NCI-H526 treated with DMSO at 0.1 percent for 48 hours (cell line): ENCODE measurements around the gene PPIP5K1.
"Not testable (repeated sequence)": the region's sequence is repeated elsewhere in the genome, so short reads cannot be mapped to it uniquely, and the experiment has no call there.

Source experiments
- DNase-seq: peaks from one replicate; lab custom pipeline; 2025; lab: John Stamatoyannopoulos, UW

Gene PPIP5K1

GRCh38 chr15:43589778-43590466, at the start of gene PPIP5K1:
Gene PPIP5K1 (minus strand): TSS chr15:43590208. CDS start chr15:43584504, 5,704 bp downstream.
- DNase-seq, result not testable (repeated sequence)

- not testable (repeated sequence) for DNase-seq
These were observed 48.6 kb upstream of the PPIP5K1 start for GRCh38 chr15:43638464-43639204.

GRCh38 chr15:43626937-43627336, 36.9 kb upstream of the PPIP5K1 start:
- not testable (repeated sequence) for DNase-seq

- no peak for DNase-seq
These were observed 35.1 kb upstream of the PPIP5K1 start for GRCh38 chr15:43625106-43625505.

- not testable (repeated sequence) for DNase-seq
These were observed 32.2 kb upstream of the PPIP5K1 start for GRCh38 chr15:43622068-43622799.

GRCh38 chr15:43618700-43619099, 28.7 kb upstream of the PPIP5K1 start, which contains the start of gene STRC:
Gene STRC (minus strand): TSS chr15:43618800. CDS start chr15:43618722, 78 bp downstream.
- not testable (repeated sequence) for DNase-seq

GRCh38 chr15:43617750-43618149, 27.7 kb upstream of the PPIP5K1 start:
- not testable (repeated sequence) for DNase-seq

GRCh38 chr15:43602233-43602632, 12.2 kb upstream of the PPIP5K1 start:
- DNase-seq, result not testable (repeated sequence)

GRCh38 chr15:43600200-43600599, 10.2 kb upstream of the PPIP5K1 start:
- DNase-seq, result not testable (repeated sequence)

GRCh38 chr15:43599131-43599530, 9.1 kb upstream of the PPIP5K1 start:
- DNase-seq, result not testable (repeated sequence)

GRCh38 chr15:43593328-43594190, 3.6 kb upstream of the PPIP5K1 start, which contains the start of gene CKMT1B:
Gene CKMT1B (plus strand): TSS chr15:43594027. CDS start chr15:43594219, 192 bp downstream.
- not testable (repeated sequence) for DNase-seq

- DNase-seq, result not testable (repeated sequence)
These were observed 2.8 kb upstream of the PPIP5K1 start for GRCh38 chr15:43592841-43593240.

GRCh38 chr15:43574607-43575006, 15.4 kb downstream of the PPIP5K1 start:
- not testable (repeated sequence) for DNase-seq

GRCh38 chr15:43566615-43567014, 23.4 kb downstream of the PPIP5K1 start:
- not testable (repeated sequence) for DNase-seq

- not testable (repeated sequence) for DNase-seq
These were observed 26.2 kb downstream of the PPIP5K1 start for GRCh38 chr15:43563793-43564192.

- DNase-seq, result not testable (repeated sequence)
These were observed 27.3 kb downstream of the PPIP5K1 start for GRCh38 chr15:43562753-43563152.

- DNase-seq, result no peak
These were observed 37.0 kb downstream of the PPIP5K1 start for GRCh38 chr15:43552986-43553385.

- DNase-seq, result no peak
These were observed 37.8 kb downstream of the PPIP5K1 start for GRCh38 chr15:43552256-43552655.

GRCh38 chr15:43550527-43551363, 39.3 kb downstream of the PPIP5K1 start:
- DNase-seq, result no peak

GRCh38 chr15:43547539-43547938, 42.5 kb downstream of the PPIP5K1 start:
- no peak for DNase-seq
